Activated naive CD8-positive, alpha-beta T cell treated with anti-CD3 and anti-CD28 coated beads, Interleukin-2, amount 10 ng/mL, durations not matched to agents 7 days and 5 days (primary cell): ENCODE data around the gene LGI1. TPM values are rescaled to one million over a fixed set of nuclear protein-coding genes. Genes with fewer than 3 reads are reported as not detected.
A peak's percentile ranks its signal among the peaks of the same experiment; 100 is the strongest.

Experiments used
- ATAC-seq: fragments of 150-1000 bp; cut with Tn5 transposase; one replicate; pipeline ENCODE4 v1.10.0; 2021; ENCODE audit warnings: low read depth, moderate library complexity
- POLR2A ChIA-PET: fragments of 350-600 bp; sonication (Branson Sonifier 250); formaldehyde crosslinking; loops from one replicate; lab custom pipeline; 2021; ENCODE audit warnings: antibody characterized with exemption; lab: Charles Lee
- DNase-seq: peaks from one replicate; pipeline ENCODE4 v3.0.0; 2021
- H3K27ac Mint-ChIP-seq: one replicate; pipeline ENCODE4 v1.8.0; 2022; ENCODE audit warnings: mild to moderate bottlenecking, mixed read lengths
- H3K27me3 Mint-ChIP-seq: one replicate; pipeline ENCODE4 v1.8.0; 2022; ENCODE audit warnings: mild to moderate bottlenecking, moderate library complexity, mixed read lengths
- H3K36me3 Mint-ChIP-seq: one replicate; pipeline ENCODE4 v1.8.0; 2021; ENCODE audit warnings: mild to moderate bottlenecking, mixed read lengths
- H3K4me1 Mint-ChIP-seq: one replicate; pipeline ENCODE4 v1.8.0; 2021; ENCODE audit warnings: mixed read lengths
- H3K4me3 Mint-ChIP-seq: one replicate; pipeline ENCODE4 v1.8.0; 2022; ENCODE audit warnings: mild to moderate bottlenecking, moderate library complexity, mixed read lengths
- H3K9me3 Mint-ChIP-seq: one replicate; pipeline ENCODE4 v1.8.0; 2021; ENCODE audit warnings: mixed read lengths
- total RNA-seq, 2 experiments: library from RNA; stranded (reverse); gene quantifications; one replicate each; pipeline ENCODE4 v1.2.3, GENCODE V29; 2021

Gene LGI1
- total RNA-seq, 2 experiments from 2014 or later: not detected

GRCh38 chr10:93799155-93799708, 41.5 kb downstream of the LGI1 start:
- DNase-seq (no peak), ATAC-seq (no peak)
- Mint-ChIP-seq H3K27ac (no peak overlapping the region), H3K36me3 (no peaks in the 10 kb centered on the region), H3K4me1 (no peaks in the 10 kb centered on the region), H3K27me3 (peaks cover 3% of the 10 kb centered on the region), H3K4me3 (no peak overlapping the region), H3K9me3 (no peaks in the 10 kb centered on the region)
- POLR2A ChIA-PET: no interaction called here

GRCh38 chr10:93804200-93804599, 46.5 kb downstream of the LGI1 start:
- H3K27me3 Mint-ChIP-seq: peaks cover 13% of the 10 kb centered on the region
- H3K27ac Mint-ChIP-seq: no peak overlapping the region
- DNase-seq (no peak), ATAC-seq (no peak)
- H3K4me1 Mint-ChIP-seq: no peaks in the 10 kb centered on the region
- no peaks in the 10 kb centered on the region for H3K36me3 Mint-ChIP-seq
- H3K4me3 Mint-ChIP-seq: no peak overlapping the region
- POLR2A ChIA-PET: no interaction called here
- no peaks in the 10 kb centered on the region for H3K9me3 Mint-ChIP-seq

GRCh38 chr10:93806903-93807302, 49.2 kb downstream of the LGI1 start:
- ATAC-seq (no peak), DNase-seq (no peak)
- H3K27me3 Mint-ChIP-seq: peaks cover 13% of the 10 kb centered on the region
- H3K27ac Mint-ChIP-seq: no peak overlapping the region
- H3K4me1 Mint-ChIP-seq: no peaks in the 10 kb centered on the region
- H3K4me3 Mint-ChIP-seq: no peak overlapping the region
- POLR2A ChIA-PET: no interaction called here
- H3K36me3 Mint-ChIP-seq: no peaks in the 10 kb centered on the region
- no peaks in the 10 kb centered on the region for H3K9me3 Mint-ChIP-seq

- ATAC-seq: no peak
- DNase-seq: no peak
- Mint-ChIP-seq H3K27me3 (peaks cover 13% of the 10 kb centered on the region), H3K4me3 (no peak overlapping the region), H3K27ac (no peak overlapping the region), H3K4me1 (no peaks in the 10 kb centered on the region), H3K9me3 (no peaks in the 10 kb centered on the region), H3K36me3 (no peaks in the 10 kb centered on the region)
- POLR2A ChIA-PET: no interaction called here
Measured at GRCh38 chr10:93807371-93807770, 49.6 kb downstream of the LGI1 start.

- Mint-ChIP-seq H3K27me3 (peaks cover 36% of the 10 kb centered on the region), H3K36me3 (no peaks in the 10 kb centered on the region), H3K4me1 (no peaks in the 10 kb centered on the region), H3K4me3 (no peak overlapping the region), H3K9me3 (no peaks in the 10 kb centered on the region), H3K27ac (no peak overlapping the region)
- DNase-seq: no peak
- POLR2A ChIA-PET: no interaction called here
- no peak for ATAC-seq
Measured at GRCh38 chr10:93812659-93813338, 55.1 kb downstream of the LGI1 start.

- DNase-seq (peak; percentile 35), ATAC-seq (no peak)
- peaks cover 36% of the 10 kb centered on the region for H3K27me3 Mint-ChIP-seq
- H3K4me1 Mint-ChIP-seq: no peaks in the 10 kb centered on the region
- no peaks in the 10 kb centered on the region for H3K9me3 Mint-ChIP-seq
- H3K36me3 Mint-ChIP-seq: no peaks in the 10 kb centered on the region
- no peak overlapping the region for H3K27ac Mint-ChIP-seq
- POLR2A ChIA-PET: no interaction called here
- H3K4me3 Mint-ChIP-seq: no peak overlapping the region
Measured at GRCh38 chr10:93813507-93814465, 56.0 kb downstream of the LGI1 start.

GRCh38 chr10:93815304-93816096, 57.8 kb downstream of the LGI1 start:
- DNase-seq: no peak
- no peaks in the 10 kb centered on the region for H3K36me3 Mint-ChIP-seq
- H3K4me1 Mint-ChIP-seq: no peaks in the 10 kb centered on the region
- peaks cover 43% of the 10 kb centered on the region for H3K27me3 Mint-ChIP-seq
- POLR2A ChIA-PET: no interaction called here
- no peaks in the 10 kb centered on the region for H3K9me3 Mint-ChIP-seq
- no peak for ATAC-seq
- H3K4me3 Mint-ChIP-seq: no peak overlapping the region
- H3K27ac Mint-ChIP-seq: no peak overlapping the region

GRCh38 chr10:93816123-93816747, 58.5 kb downstream of the LGI1 start:
- DNase-seq: peak; percentile 45
- H3K27me3 Mint-ChIP-seq: peaks cover 43% of the 10 kb centered on the region

GRCh38 chr10:93818086-93818485, 60.4 kb downstream of the LGI1 start:
- Mint-ChIP-seq H3K9me3 (no peaks in the 10 kb centered on the region), H3K4me1 (no peaks in the 10 kb centered on the region), H3K36me3 (no peaks in the 10 kb centered on the region), H3K4me3 (no peak overlapping the region), H3K27me3 (peaks cover 53% of the 10 kb centered on the region), H3K27ac (no peak overlapping the region)
- no peak for DNase-seq
- POLR2A ChIA-PET: no interaction called here
- no peak for ATAC-seq

More at GRCh38 chr10:93816123-93816747, 58.5 kb downstream of the LGI1 start:
- no peak overlapping the region for H3K4me3 Mint-ChIP-seq
- POLR2A ChIA-PET: no interaction called here
- ATAC-seq: peak; percentile 47
- no peaks in the 10 kb centered on the region for H3K9me3 Mint-ChIP-seq
- no peak overlapping the region for H3K27ac Mint-ChIP-seq
- no peaks in the 10 kb centered on the region for H3K36me3 Mint-ChIP-seq
- no peaks in the 10 kb centered on the region for H3K4me1 Mint-ChIP-seq

- Mint-ChIP-seq H3K36me3 (no peaks in the 10 kb centered on the region), H3K9me3 (no peaks in the 10 kb centered on the region), H3K27me3 (peaks cover 51% of the 10 kb centered on the region), H3K4me3 (no peak overlapping the region), H3K27ac (no peak overlapping the region), H3K4me1 (no peaks in the 10 kb centered on the region)
- POLR2A ChIA-PET: no interaction called here
- DNase-seq (no peak), ATAC-seq (no peak)
Measured at GRCh38 chr10:93819520-93819919, 61.8 kb downstream of the LGI1 start.

- Mint-ChIP-seq H3K4me3 (no peak overlapping the region), H3K4me1 (no peaks in the 10 kb centered on the region), H3K27me3 (peaks cover 46% of the 10 kb centered on the region), H3K27ac (no peak overlapping the region), H3K36me3 (no peaks in the 10 kb centered on the region), H3K9me3 (no peaks in the 10 kb centered on the region)
- no peak for DNase-seq
- no peak for ATAC-seq
- POLR2A ChIA-PET: no interaction called here
Measured at GRCh38 chr10:93820434-93820833, 62.7 kb downstream of the LGI1 start.

GRCh38 chr10:93821051-93821772, 63.5 kb downstream of the LGI1 start:
- ATAC-seq (no peak), DNase-seq (no peak)
- peaks cover 1% of the 10 kb centered on the region for H3K4me1 Mint-ChIP-seq
- H3K27ac Mint-ChIP-seq: no peak overlapping the region
- no peaks in the 10 kb centered on the region for H3K9me3 Mint-ChIP-seq
- POLR2A ChIA-PET: no interaction called here
- H3K4me3 Mint-ChIP-seq: no peak overlapping the region
- H3K36me3 Mint-ChIP-seq: no peaks in the 10 kb centered on the region
- H3K27me3 Mint-ChIP-seq: peaks cover 38% of the 10 kb centered on the region
